SW480 (cell line): Measurements from ENCODE around the gene IDH3A.

Experiments used
- DNase-seq: peaks from one replicate; pipeline ENCODE4 v3.0.0-alpha.2; 2016; ENCODE audit warnings: low spot score

IDH3A gene

DNA sequence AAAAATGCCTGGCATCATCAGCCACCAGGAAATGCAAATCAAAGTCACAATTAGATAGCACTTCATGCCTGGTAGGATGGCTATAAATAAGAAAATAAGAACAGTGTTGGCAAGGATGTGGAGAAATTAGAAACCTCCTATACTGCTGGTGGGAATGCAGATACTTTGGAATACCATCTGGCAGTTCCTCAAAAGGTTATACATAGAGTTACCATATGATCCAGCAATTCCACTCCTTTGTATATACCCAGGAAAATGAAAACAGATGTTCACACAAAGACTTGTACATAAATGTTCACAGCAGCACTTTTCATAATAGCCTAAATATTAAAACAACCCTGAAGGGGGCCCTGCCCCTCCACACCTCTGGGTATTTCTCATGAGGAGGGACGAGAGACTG lies 71.6 kb downstream of the IDH3A start:
- DNase-seq = no peak
